ENCODE results near the gene UBA6.
"Not testable (repeated sequence)": the region's sequence is repeated elsewhere in the genome, so short reads cannot be mapped to it uniquely, and the experiment has no call there.

Gene UBA6

GRCh38 chr4:67700738-67701516, at the start of gene UBA6:
Gene UBA6, minus strand, starts transcription at chr4:67701155. Its CDS starts 36 bp downstream, at chr4:67701119.
- peak; percentile 93 for DNase-seq (ENCODE audit: low spot score)

DNA sequence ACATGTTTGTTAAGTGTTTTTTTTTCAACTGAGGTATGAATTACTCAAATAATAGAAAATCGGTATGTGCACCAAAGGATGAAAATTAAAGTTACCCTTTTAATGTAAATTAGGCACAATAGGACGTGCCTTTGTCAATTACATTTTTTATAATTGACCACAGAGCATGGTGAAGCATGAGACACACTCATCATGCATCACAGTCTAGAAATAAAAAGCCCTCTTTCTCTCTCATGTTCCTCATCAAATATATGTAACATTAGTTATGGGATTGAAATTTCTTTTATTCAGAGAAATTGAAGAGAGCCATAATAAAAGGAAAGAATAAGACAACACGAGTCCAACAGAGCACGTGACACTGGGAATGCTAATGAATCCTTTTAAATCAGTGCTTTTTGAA, 49.7 kb upstream of the UBA6 start:
- peak; percentile 16 for DNase-seq (ENCODE audit: low spot score)

DNA sequence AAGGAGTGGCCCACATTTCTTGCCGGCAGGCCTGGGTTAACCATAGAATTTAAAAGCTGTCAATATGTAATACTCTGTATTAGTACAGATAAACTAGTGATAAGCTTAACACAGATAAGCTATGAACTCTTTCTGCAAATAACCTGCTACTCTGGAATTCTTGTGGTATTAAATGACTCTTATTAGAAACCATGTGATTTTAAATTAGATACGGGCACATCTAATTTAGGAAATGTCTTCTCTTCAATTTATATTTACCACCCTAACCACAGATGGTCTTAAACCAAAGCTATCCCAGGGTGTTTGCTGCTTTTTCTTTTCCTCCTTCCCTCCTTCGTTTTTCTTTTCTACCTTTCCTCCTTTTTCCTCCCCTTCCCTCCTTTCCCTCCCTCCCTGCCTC, 48.3 kb upstream of the UBA6 start:
- no peak for DNase-seq (ENCODE audit: low spot score)

GRCh38 chr4:67746797-67747495, 46.0 kb upstream of the UBA6 start:
- peak; percentile 38 for DNase-seq (ENCODE audit: low spot score)

GRCh38 chr4:67744561-67745283, 43.8 kb upstream of the UBA6 start:
- no peak for DNase-seq (ENCODE audit: low spot score)

DNA sequence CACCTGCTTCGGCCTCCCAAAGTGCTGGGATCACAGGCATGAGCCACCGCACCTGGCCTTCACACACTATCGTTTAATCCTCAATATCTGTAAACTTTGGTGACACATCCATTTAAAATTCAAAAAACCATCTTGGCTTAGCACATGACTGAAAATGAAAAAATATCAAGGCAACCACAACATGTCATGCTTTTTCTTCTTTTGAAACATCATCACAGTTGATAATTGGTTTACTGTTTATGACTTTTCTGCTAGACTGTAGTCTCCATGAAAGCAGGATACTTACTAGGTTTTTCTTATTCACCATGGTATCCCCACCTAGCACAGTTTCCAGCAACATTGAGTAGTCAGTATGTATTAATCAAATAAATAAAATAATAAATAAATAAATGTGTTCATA, 42.2 kb upstream of the UBA6 start:
- no peak for DNase-seq (ENCODE audit: low spot score)

DNA sequence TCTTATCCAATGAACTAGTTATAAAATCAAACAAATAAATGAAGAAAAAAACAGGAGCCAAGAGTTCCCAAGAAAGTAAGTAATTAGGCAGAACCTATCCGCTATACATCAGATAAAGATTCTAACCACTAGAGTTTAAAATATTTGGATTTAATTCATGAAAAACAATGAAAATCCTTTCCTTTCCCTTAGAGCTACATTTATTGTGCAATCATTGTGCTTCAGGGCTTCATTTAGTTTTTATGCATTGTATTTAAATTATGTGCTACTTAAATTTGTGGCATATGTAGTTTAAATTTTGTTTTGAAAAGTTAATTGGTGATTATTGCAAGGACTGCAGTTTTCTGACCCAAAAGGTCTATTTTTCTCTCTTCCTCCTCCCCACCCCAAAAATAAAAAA, 35.3 kb upstream of the UBA6 start:
- DNase-seq (ENCODE audit: low spot score) = no peak

DNA sequence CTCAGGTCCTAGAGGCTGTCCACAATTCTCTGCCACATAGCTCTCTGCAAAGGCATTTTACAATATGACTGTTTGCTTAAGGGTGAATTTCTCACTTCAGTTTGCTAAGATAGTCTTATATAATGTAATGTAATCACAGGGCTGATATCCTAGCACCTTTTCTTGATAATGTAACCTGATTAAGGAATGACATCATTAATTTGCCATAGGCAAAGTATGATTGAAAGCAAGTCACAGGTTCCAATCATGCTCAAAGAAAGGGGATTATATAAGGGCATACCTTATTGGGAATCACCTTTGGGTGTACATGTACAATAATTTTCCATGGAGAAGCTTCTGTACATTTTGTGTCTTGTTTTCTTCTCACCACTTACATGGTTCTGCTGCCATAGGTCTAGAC, 34.4 kb upstream of the UBA6 start:
- DNase-seq (ENCODE audit: low spot score) = no peak

GRCh38 chr4:67730511-67730910, 29.6 kb upstream of the UBA6 start:
- not testable (repeated sequence) for DNase-seq (ENCODE audit: low spot score)

- no peak for DNase-seq (ENCODE audit: low spot score)
These were observed 26.3 kb upstream of the UBA6 start for GRCh38 chr4:67727124-67727850.

GRCh38 chr4:67725981-67726380, 25.0 kb upstream of the UBA6 start:
- no peak for DNase-seq (ENCODE audit: low spot score)

DNA sequence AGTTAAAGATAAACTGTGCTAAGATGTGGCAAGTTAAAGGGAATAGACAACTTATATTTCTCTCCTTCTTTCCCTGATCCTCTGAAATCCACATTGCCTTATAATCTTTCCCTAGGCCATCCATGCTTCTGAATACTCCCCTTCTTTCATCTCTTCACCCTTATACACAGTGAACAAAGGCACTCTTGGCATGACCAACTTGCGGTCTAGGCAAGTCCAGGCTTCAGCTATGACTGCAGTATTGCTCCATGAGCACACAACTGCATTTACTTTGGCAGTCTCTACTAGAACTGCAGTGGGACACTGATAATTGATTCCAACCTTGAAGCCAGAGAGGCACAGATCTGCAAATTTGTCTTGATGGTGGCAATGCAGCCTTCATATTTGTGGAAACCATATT, 24.2 kb upstream of the UBA6 start:
- DNase-seq (ENCODE audit: low spot score) = no peak

- DNase-seq (ENCODE audit: low spot score) = peak; percentile 12
These were observed 23.0 kb upstream of the UBA6 start for GRCh38 chr4:67723949-67724348.

GRCh38 chr4:67723341-67723740, 22.4 kb upstream of the UBA6 start:
- DNase-seq (ENCODE audit: low spot score) = no peak

DNA sequence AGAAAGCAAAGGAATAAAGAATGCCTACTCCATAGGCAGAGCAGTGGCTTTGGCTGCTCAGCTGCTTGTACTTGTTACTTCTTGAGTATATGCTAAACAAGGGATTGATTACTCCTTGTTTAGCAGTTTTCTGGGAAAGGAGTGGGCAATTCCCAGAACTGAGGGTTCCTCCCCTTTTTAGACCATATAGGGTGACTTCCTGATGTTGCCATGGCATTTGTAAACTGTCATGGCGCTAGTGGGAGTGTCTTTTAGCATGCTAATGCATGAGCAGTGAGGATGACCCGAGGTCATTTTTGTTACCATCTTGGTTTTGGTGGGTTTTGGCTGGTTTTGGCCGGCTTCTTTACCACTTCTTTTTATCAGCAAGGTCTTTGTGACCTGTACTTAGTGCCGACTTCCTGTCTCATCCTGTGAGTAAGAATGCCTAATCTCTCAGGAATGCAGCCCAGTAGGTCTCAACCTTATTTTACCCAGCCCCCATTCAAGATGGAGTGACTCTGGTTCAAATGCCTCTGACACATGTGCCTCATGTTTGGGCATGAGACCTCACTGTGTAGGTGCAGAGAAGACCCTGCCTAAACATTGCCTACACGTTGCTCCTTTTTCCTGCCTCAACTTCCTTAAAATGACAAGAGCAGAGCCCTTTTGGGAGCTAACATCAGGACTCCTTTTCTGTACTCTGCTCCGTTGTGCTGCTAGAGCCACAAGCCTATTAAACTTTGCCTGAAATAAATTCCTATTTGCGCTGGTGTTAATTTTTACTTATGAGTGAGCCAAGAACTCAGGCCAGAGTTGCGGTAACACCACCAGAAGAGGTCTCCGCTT, 21.0 kb upstream of the UBA6 start:
- no peak for DNase-seq (ENCODE audit: low spot score)

GRCh38 chr4:67721315-67721769, 20.4 kb upstream of the UBA6 start:
- no peak for DNase-seq (ENCODE audit: low spot score)

DNA sequence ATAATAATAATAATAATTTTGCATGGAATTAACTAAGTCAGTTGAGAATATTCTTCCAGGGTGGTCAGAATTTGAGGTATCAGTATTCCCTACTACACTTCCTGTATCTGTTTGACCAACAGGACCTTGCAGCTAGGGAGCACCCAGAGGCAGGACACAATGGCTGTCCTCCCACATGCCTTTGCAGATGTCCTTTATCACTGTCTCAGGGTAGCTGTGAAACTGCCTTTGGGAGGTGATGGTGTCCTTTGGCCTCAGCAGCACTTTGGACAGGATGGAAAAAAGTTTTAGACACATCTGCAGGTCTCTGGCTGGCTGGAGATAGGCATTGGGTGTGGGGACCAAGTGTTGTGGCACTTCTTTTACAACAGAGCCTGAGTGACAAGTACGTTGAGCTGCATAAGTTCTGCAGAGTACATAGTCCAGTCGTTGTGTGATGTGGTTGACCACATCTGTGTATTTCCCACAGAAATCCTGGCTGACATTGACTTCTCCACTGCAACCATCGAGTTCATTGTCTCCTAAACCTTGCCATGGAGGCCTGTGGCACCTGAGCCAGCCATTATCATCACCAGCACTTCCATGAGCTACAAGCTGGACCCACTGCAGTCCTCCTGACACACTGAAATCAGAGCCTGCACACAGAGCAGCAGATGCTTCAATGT, 19.1 kb upstream of the UBA6 start:
- no peak for DNase-seq (ENCODE audit: low spot score)

DNA sequence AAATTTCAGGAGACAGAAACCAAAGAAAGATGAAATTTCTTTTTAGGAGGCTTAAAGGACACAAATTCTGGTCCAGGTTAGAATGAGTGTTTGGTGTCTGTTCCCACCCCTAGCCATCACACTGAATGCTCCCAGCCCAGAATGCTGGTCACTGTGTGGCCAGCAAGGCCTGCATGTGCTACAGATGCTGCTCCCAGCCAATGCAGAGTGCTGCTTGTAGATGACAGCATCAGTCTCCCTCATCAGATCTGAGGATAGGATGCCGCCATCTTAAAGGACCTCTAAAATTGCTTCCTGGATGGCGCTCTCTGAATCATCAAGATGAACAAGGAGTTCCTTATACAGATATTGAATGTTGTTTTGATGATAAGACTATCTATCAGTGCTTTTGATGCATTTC, 17.9 kb upstream of the UBA6 start:
- DNase-seq (ENCODE audit: low spot score) = no peak

GRCh38 chr4:67717586-67717985, 16.6 kb upstream of the UBA6 start:
- no peak for DNase-seq (ENCODE audit: low spot score)

GRCh38 chr4:67714955-67715354, 14.0 kb upstream of the UBA6 start:
- no peak for DNase-seq (ENCODE audit: low spot score)

DNA sequence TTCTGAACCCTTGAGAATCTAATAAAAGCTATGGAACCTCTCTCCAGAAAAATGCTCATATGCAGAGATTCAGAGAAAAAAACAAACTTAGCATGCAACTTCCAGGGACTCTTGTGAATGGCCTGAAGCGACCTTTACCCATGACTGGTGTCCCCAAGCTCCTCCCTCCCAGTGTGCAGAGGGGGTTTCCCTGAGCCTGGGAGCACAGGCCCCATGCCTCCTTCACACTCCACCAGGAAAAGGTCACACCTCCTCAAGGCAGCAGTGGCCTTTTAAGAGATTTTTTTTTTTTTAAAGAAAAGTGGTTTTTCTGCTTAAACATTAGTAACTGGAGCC, 13.3 kb upstream of the UBA6 start:
- no peak for DNase-seq (ENCODE audit: low spot score)
